Muscle layer of colon (tissue), 2 donors: Measurements from ENCODE around the gene AUTS2.

Experiments used
- H3K27ac ChIP-seq: one replicate; pipeline ENCODE4 v1.7.0; 2013; ENCODE audit warnings: low read depth, mild to moderate bottlenecking, low read length, moderate library complexity
- H3K27me3 ChIP-seq, 2 donors: one replicate each; pipeline ENCODE4 v1.7.0; 2013; ENCODE audit warnings: low read length in 2 of 2, mild to moderate bottlenecking in 2 of 2; ENCODE audit not compliant: insufficient read depth in 2 of 2, control insufficient read depth in 1 of 2
- H3K36me3 ChIP-seq: one replicate; pipeline ENCODE4 v1.7.0; 2013; ENCODE audit warnings: mild to moderate bottlenecking, low read length; ENCODE audit not compliant: insufficient read depth
- H3K4me1 ChIP-seq: one replicate; pipeline ENCODE4 v1.7.0; 2013; ENCODE audit warnings: mild to moderate bottlenecking, low read length; ENCODE audit not compliant: insufficient read depth
- H3K4me3 ChIP-seq, 2 donors: one replicate each; pipeline ENCODE4 v1.7.0; 2013; ENCODE audit warnings: low read length in 2 of 2, low read depth in 1 of 2, mild to moderate bottlenecking in 1 of 2, moderate library complexity in 1 of 2
- H3K9ac ChIP-seq: one replicate; pipeline ENCODE4 v1.7.0; 2013; ENCODE audit warnings: low read length
- H3K9me3 ChIP-seq: one replicate; pipeline ENCODE4 v1.7.0; 2013; ENCODE audit warnings: mild to moderate bottlenecking, low read length
- donor health status: abdominal sarcoma.
- donor health status: Adenocarcinoma of cecum.

AUTS2 gene

GRCh38 chr7:70426249-70426880, 828.1 kb downstream of the AUTS2 start:
- Histone ChIP-seq H3K27me3 (no peaks in the 10 kb centered on the region), H3K9me3 (no peaks in the 10 kb centered on the region), H3K27ac (no peak overlapping the region), H3K9ac (no peak overlapping the region), H3K36me3 (no peaks in the 10 kb centered on the region), H3K4me1 (no peaks in the 10 kb centered on the region), H3K4me3 (no peak overlapping the region)

DNA sequence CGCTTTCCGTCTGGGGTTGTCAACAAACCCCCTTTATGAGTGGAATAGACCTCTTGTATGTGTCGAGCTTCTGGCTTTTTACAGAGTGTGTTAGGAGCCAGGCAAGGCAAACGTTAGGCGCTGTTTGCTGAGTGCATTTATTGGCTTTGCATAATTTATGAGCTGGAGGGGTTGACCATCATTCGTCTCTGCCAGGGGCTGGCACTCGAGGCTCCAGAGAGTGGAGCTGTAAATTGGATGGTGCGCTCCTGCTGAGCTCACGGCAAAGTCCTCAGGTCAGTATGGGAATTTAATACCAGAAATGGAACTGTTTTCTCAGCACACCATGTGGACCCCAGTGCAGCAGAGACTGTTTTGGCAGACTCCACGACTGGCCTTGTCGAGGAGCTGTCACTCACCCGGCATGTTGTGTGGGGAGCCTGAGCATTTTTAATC, 834.3 kb downstream of the AUTS2 start:
- no peaks in the 10 kb centered on the region for H3K36me3 ChIP-seq
- no peak overlapping the region for H3K4me3 ChIP-seq
- H3K27me3 ChIP-seq: no peaks in the 10 kb centered on the region
- no peaks in the 10 kb centered on the region for H3K9me3 ChIP-seq
- H3K4me1 ChIP-seq: peaks cover 5% of the 10 kb centered on the region
- no peak overlapping the region for H3K9ac ChIP-seq
- no peak overlapping the region for H3K27ac ChIP-seq

DNA sequence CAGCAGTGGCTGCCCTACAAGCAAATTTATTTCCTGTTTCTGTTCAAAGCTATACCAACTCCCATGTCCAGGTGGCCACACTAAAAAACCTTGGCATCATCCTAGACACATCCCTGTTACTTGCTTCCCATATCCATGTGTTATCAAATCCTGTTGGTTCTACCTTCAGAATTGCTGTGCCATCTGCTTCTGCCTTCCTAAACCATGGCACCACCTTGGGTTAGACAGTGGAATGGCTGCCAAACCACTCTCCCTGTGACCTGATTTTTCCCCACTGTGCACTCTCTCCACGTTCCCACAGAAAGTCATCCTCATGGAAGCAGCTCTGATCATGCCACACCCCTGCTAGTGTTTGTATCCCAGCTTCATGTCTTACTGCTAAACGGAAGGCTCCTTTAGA, 836.1 kb downstream of the AUTS2 start:
- Histone ChIP-seq H3K9me3 (no peaks in the 10 kb centered on the region), H3K4me3 (no peak overlapping the region), H3K4me1 (peaks cover 5% of the 10 kb centered on the region), H3K36me3 (no peaks in the 10 kb centered on the region), H3K9ac (no peak overlapping the region), H3K27ac (no peak overlapping the region), H3K27me3 (no peaks in the 10 kb centered on the region)

DNA sequence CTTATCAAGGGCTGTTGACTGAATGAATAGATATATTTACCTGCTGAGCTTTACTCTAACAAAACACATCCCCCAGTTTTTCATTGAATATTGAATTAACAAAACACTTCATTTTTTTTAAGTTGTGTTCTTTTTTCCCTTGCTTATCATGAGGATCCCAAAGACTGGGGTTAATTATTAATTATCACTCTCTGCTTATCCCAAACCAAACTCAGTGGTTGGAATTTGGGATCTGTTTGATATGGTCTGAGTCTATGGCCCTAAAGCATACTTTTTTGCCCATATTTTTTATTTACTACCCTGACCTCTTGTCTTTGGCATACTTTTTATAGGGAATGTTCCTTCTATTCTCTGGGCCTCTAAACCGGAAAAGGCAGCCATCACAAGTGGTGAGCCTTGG, 836.5 kb downstream of the AUTS2 start:
- H3K9me3 ChIP-seq: no peaks in the 10 kb centered on the region
- H3K36me3 ChIP-seq: no peaks in the 10 kb centered on the region
- no peak overlapping the region for H3K9ac ChIP-seq
- H3K4me1 ChIP-seq: peaks cover 5% of the 10 kb centered on the region
- H3K4me3 ChIP-seq: no peak overlapping the region
- H3K27me3 ChIP-seq: no peaks in the 10 kb centered on the region
- H3K27ac ChIP-seq: no peak overlapping the region

DNA sequence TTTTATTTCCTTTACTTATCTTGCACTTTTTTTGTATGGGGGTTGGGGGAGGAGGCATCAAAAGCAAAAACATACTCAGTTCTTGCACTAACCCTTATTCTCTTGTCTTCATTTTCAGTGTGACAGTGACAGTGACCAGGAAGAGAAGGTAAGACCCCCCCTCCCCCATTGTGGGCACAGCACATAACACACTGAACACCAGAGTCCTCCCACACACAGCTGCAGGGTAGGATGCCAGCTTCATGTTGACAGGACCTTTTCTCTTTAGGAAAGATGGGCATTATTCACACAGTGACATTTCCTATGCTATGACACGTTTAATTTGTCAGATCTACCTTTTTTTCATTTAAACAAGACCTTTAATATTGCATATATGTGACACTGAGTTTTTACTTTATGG, 837.4 kb downstream of the AUTS2 start:
- Histone ChIP-seq H3K4me1 (peaks cover 5% of the 10 kb centered on the region), H3K27ac (no peak overlapping the region), H3K9me3 (no peaks in the 10 kb centered on the region), H3K36me3 (no peaks in the 10 kb centered on the region), H3K9ac (no peak overlapping the region), H3K27me3 (no peaks in the 10 kb centered on the region), H3K4me3 (no peak overlapping the region)

DNA sequence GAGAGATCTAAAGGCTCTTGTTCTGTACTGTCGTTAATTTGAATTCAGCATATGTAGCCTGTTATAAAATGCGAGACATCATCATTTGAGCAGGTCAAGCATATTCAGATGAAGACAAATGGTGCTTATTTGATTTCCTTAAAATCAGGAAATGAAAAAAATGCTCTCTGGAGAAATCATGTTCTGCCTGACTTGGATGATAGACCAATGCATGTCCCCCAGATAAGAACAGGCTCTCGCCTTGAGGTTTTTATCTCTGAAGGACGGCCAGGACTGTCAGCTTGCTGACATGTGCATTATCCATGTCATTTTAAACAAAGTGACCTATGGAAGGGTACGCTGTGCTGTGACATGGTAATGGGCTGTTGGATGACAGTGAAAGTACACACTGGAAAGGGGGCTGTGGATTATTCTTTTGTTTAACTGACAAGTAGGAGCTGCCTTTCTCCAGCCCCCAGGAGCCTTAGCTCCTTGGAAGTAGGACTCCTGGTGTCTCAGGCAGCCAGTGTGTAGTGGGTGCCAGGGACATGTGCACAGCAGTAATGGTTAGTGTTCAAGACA, 838.6 kb downstream of the AUTS2 start:
- no peaks in the 10 kb centered on the region for H3K27me3 ChIP-seq

GRCh38 chr7:70439651-70440050, 841.4 kb downstream of the AUTS2 start:
- no peaks in the 10 kb centered on the region for H3K4me1 ChIP-seq
- H3K4me3 ChIP-seq: no peak overlapping the region
- H3K9ac ChIP-seq: no peak overlapping the region
- no peaks in the 10 kb centered on the region for H3K27me3 ChIP-seq
- H3K9me3 ChIP-seq: no peaks in the 10 kb centered on the region
- H3K27ac ChIP-seq: no peak overlapping the region
- no peaks in the 10 kb centered on the region for H3K36me3 ChIP-seq

More for the DNA sequence above, 838.6 kb downstream of the AUTS2 start:
- no peak overlapping the region for H3K4me3 ChIP-seq
- no peaks in the 10 kb centered on the region for H3K9me3 ChIP-seq
- H3K4me1 ChIP-seq: peaks cover 2% of the 10 kb centered on the region
- H3K27ac ChIP-seq: no peak overlapping the region
- H3K9ac ChIP-seq: no peak overlapping the region
- no peaks in the 10 kb centered on the region for H3K36me3 ChIP-seq

DNA sequence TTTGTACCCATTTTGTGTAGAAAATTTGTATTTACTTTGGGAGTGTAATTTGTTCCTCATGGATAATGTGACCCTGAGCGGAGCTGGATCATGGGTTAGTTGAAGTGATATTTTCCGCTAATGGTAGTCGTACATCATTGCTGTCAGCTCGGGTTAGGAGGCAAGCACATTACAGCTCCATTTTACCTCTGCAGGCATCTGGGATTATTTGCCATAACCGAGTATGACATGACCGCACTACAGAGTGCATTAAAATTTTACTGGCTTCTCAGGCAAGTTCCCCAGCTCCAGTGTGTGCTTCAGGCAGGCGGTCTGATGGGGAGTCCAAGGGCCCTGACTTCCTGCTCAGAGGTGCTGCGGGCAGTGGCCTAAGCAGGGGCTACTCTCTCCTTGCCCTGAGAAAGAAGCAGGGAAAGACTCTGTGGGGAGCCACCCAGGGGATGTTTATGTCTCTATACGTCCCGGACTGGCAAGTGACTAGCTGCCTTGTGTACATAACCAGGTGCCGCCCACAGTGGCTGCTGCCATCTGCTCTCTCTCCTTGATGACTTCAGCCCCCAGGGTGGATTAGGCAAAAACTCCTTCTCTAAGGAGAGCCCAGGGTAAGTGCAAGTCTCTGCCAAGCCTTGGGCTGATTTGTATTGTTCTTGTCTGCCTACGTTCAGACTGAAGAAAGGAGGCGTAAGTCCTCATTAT, 848.3 kb downstream of the AUTS2 start:
- H3K4me1 ChIP-seq: no peaks in the 10 kb centered on the region
- H3K27me3 ChIP-seq: no peaks in the 10 kb centered on the region
- no peaks in the 10 kb centered on the region for H3K36me3 ChIP-seq
- no peak overlapping the region for H3K9ac ChIP-seq
- no peak overlapping the region for H3K4me3 ChIP-seq
- no peaks in the 10 kb centered on the region for H3K9me3 ChIP-seq
- no peak overlapping the region for H3K27ac ChIP-seq

DNA sequence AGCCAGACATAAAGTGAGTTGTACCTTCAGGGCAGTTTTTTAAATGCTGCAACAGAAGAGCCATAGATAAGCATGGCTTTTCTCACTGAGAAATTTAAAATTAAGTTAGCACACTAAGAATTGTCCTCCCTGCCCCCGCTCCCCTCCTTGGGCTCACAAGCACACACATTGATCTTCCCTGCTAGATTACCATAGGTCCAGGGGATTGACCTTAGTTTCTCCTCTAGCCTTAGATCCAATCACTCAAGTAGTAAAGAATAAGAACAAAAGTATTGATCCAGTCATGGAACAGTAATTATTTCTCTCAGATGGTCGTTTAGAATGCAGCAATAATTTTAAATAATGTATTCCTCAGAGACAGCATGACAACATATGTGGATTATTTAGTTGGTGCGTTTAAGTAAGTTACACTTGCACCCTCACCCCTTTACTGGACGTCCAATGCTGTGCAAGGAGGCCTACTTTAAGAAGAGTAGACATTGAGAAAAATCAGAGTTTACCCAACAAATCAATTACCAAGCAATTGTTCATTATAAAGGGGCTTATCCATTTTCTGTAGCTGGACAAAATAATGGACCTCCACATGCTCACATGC, 850.1 kb downstream of the AUTS2 start:
- Histone ChIP-seq H3K27ac (no peak overlapping the region), H3K9me3 (no peaks in the 10 kb centered on the region), H3K36me3 (no peaks in the 10 kb centered on the region), H3K9ac (no peak overlapping the region), H3K4me3 (no peak overlapping the region), H3K4me1 (no peaks in the 10 kb centered on the region), H3K27me3 (no peaks in the 10 kb centered on the region)

GRCh38 chr7:70450731-70451130, 852.5 kb downstream of the AUTS2 start:
- H3K4me3 ChIP-seq: no peak overlapping the region
- H3K27ac ChIP-seq: no peak overlapping the region
- H3K9me3 ChIP-seq: no peaks in the 10 kb centered on the region
- no peaks in the 10 kb centered on the region for H3K27me3 ChIP-seq
- no peaks in the 10 kb centered on the region for H3K4me1 ChIP-seq
- H3K36me3 ChIP-seq: no peaks in the 10 kb centered on the region
- H3K9ac ChIP-seq: no peak overlapping the region

DNA sequence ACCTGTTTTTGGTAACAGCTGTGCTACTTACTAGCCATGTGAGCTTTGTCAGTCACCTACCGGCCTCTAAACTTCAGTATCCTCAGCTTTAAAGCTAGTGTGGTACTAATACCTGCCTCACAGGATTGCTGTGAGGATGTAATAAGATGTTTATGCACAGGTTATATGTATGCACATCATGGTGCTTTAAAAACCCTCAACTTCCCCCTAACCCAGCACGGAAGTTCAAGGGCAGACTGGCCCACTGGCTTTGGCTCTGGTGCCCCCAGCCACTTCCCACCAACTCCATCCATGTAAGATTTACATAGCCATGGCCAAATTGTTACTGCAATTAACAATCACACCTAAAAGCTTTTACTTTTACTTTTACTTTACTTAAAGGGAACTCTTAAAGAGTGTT, 857.6 kb downstream of the AUTS2 start:
- H3K4me1 ChIP-seq: no peaks in the 10 kb centered on the region

More for the DNA sequence above, 857.6 kb downstream of the AUTS2 start:
- H3K9me3 ChIP-seq: no peaks in the 10 kb centered on the region
- no peaks in the 10 kb centered on the region for H3K36me3 ChIP-seq
- H3K27ac ChIP-seq: no peak overlapping the region
- H3K9ac ChIP-seq: no peak overlapping the region
- H3K4me3 ChIP-seq: no peak overlapping the region
- H3K27me3 ChIP-seq: no peaks in the 10 kb centered on the region
